Inflammatory macrophage treated with lipopolysaccharide for 4 hours (primary cell): ENCODE results near the gene CWC22.
"Not testable (repeated sequence)": the region's sequence is repeated elsewhere in the genome, so short reads cannot be mapped to it uniquely, and the experiment has no call there.

Experiments
- DNase-seq: peaks from one replicate; pipeline ENCODE4 v3.0.0-alpha.2; 2020

The CWC22 gene

DNA sequence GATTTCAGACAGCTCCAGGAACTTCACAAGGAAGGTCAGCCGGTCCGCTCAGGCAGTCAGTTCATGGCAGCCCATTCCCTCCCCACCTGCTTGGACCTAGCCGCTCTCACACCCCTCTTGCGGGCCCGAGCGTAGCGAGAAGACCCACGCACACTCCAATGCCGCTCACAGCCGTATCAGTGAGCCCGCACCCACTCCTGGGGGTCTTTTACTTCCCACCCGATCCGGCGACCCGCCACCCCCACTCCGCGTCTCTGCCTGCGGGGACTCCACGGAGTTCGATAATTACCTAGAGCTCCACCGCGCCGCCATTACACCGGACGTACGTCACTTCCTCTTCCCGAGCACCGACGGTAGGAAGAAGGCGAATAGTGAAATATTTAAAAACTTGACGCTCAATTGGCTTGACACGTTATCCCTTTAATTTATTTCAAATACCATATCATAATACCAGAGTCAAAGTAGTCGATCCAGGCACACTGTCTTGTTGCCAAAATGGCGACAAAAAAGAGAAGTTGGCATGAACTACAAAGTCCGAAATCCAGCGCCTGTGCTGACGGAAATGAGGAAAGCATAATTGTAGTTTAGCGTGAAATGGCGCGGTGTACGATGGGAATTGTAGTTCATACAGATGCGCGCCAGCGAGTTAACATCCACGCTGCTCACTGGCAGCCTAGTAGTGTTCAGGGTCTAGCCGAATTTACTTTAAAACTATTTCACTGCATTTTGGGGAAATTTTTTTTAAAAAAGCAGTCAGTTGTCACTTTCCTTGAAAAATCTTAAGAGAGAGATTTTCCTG is at the start of gene CWC22:
Gene CWC22 (minus strand): TSS at position 517 of the 799 bp plus-strand sequence. CDS start 13,956 bp downstream, outside the sequence.
- peak; percentile 93 for DNase-seq

DNA sequence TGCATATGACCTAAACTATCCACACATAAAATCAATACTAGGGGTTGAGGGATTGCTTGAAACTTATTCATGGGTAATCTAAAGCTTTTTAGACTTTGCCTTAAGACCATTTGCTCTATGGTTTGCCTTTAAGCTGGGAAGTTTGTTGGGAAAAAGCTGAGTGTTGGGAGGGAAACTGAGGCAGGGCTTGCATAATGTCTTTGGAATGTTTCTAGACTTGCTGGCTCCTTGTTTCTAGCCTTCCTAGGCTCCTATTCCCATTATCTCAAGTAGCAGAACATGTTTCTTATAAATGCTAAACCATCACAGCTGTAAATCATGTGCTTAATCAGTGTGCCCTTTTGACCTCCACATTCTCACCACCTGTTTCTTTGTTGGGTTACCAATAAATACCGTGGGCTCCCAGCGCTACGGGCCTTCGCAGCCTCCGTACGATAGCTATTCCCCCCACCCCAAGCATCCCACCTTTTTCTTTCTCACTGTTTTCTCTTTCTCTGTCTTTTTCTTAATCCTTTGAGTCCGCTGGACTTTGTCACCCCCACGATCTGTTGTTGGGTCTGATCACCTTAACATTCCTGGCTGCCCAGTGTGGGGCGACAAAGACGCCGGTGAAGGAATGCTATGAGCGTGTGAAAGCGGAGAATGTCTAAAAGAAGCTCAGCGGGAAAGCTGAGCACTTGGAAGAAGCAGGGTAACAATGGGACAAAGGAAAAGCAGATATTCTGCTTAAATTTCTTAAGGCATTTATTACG is 49.4 kb upstream of the CWC22 start:
- no peak for DNase-seq

DNA sequence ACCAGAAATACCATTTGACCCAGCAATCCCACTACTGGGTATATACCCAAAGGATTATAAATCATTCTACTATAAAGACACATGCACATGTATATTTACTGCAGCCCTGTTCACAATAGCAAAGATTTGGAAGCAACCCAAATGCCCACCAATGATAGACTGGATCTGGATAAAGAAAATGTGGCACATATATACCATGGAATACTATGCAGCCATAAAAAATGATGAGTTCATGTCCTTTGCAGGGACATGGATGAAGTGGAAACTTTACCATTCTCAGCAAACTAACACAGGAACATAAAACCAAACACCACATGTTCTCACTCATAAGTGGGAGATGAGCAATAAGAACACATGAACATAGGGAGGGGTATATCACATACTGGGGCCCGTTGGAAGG is 47.5 kb upstream of the CWC22 start:
- not testable (repeated sequence) for DNase-seq

DNA sequence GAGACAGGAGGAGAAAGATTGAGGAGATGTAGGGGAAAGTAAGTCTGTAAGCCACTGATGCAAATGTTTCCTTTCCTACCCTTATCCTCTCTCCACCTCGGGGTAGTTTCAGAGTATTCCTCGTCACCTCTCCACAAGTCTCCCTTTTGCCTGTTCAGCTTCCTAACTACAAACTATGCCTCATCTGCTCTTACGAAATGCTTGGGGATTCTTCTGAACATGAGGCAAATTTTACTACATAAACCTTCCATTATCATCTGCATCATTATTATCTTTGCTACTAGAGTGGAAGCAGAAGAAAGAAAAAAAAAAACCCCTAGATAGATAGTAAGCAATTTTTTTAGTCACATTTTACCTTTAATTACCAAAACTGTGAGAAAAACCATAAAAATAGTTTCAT is 43.1 kb upstream of the CWC22 start:
- DNase-seq: no peak

DNA sequence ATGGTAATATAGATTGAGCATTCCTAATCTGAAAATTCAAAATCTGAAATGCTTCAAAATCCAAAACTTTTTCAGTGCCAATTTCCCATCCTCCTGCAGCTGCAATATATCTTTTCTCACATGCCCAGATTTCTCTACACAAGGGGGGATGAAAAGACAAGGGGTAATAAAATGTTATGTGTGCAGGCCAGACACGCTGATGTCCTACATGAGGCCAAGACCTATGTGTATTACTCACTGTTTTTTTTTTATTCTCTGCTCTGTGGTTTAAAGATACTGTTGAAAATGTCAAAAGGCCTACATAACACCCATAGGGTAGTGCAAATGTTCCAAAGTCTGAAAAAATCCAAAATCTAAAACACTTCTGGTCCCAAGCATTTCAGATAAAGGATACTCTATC is 41.2 kb upstream of the CWC22 start:
- no peak for DNase-seq

DNA sequence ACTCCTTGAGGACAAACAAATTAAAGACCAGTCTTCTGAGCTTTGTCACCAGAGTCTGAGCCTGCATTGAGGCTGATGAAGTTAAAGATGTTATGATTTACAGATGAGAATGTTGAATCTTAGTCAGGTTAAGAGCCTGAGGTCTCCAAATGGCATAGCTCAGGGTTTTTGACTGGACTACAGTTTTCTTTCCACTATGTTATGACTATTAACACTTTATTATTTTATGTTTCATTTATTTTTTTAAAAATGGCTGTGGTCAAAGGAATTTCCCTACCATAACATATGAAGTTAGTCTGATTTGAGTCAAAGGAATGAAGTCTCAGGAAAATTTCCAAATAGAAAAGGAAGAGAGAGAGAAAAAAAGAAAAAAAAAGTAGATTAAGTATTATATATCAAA is 39.7 kb upstream of the CWC22 start:
- no peak for DNase-seq

DNA sequence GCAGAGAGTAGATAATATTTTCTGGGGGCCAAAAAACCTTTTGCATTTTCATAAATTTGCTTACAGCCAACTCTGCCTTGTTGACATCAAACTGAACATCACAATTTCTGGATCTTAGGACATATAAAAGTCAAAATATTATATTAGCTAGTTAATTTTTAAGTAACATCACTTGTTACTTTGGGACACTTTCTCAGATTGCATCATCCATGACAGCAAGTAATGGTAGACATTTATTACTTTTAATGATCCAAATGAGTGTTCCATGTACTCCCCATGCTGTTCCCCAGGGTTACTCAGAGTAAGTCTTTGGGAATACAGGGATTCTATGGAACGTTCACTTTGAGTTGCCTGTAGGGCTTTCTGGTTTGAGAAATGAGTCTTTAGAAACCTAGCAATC is 39.1 kb upstream of the CWC22 start:
- no peak for DNase-seq

DNA sequence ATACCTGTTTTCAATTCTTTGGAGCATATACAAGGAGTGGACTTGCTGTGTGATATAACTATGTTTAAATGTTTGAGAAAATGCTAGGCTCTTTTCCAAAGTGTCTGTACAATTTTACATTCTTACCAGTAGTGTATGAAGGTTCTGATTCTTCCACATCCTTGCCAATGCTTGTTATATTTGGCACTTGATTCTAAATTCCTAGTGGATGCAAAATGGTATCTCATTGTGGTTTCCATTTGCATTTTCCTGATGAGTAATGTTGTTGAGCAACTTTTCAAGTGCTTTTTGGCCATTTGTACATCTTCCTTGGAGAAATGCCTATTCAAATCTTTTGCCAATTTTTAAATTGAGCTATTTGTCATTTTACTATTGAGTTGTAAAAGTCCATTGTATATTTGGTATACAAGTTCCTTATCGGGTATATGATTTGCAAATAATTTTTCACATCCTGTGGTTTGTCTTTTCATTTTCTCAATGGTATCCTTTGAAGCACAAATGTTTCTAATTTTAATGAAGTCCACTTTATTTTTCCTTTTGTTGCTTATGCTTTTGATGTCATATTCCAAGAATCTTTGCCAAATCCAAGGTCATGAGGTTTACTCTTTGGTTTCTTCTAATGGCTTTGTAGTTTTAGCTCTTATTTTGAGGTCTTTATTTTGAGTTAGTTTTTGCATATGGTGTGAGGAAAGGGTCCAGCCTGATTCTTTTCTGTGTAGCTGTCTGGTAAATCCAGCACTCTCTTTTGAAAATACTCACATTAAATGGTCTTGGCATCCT is 33.2 kb upstream of the CWC22 start:
- no peak for DNase-seq

DNA sequence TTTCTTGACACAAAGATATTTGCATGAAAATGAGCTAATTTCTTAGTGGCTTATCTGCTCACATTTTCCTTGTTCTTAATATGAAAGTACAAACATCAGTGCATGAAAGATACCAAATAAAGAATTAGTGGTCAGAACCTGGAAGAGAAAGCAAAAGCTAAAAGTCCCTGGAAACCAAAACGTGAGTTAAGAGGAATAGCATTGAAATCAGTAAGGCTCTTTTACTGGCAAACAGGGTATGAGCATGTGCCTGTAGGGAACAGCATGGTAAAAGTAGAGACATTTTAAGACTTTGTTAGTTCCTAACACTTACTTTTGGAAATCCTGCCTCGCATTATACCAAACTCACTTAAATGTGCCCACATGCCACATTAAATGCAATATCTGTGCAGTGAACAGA is 31.9 kb upstream of the CWC22 start:
- DNase-seq: no peak

DNA sequence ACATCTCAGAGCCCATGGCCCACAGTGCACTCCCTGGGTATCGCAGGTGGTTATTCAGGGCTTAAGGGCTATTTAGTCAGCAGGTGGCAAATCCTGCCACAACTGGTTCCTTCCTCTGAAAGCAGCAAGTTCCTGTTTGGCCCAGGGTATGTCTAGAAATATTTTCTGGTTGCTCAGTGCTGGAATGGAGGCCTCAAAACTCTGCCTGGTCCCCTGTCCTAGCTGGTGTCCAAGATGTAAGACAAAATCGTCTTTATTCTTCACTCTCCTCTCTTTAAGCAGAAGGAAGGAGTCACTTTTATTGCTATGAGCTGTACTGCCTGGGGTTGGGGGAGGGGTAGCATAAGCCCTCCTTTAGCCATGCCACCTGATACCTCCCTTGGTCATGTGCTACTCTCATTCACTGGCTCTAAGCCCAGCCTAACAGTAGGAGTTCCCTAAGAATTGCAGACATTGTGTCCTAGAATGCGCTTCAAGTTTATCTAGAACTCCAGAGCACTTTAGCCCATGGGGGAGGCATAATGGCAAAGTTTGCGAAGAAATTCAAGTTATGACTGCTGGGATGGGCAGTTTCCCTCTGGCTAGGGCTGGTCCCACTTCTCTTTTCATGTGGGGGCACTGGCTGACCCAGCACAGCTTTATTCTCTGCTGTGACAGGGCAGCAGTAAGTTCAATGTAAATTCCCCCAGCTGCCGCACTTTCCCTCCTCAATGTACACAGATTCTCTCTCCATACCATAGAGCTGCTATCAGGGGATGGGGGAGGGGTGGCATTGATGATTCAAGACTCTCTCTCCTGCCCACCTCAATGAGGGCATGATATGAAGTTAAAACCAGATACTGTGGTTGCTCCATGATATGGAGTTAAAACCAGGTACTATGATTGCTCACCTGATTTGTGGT is 27.1 kb upstream of the CWC22 start:
- no peak for DNase-seq

DNA sequence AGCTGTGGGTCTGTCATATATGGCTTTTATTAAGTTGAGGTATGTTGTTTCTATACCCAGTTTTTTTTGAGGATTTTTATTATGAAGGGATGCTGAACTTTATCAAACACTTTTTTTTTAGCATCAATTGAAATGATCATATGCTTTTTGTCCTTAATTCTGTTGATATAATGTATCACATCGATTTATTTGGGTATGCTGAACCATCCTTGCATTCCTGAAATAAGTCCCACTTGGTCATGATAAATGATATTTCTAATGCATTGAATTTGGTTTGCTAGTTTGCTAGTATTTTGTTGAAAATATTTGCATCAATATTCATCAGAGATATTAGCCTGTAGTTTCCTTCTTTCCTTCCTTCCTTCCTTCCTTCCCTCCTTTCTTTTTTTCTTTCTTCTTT is 22.5 kb upstream of the CWC22 start:
- no peak for DNase-seq

DNA sequence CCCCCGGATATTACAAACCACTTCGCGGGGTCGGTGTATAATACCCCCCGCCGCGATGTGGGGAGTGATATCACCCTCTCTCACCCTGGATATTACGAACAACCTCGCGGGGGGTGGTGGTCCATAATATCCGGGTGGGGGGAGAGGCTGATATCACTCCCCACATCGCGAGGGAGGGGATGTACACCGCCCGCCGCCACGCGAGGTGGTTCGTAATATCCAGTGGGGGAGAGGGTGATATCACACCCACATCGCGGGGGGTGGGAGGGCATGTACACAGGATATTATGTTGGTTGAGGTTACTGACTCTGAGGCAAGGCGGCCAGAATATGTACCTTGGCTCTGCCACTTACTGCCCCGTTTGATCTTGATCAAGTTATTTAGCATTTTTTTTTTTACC is 14.8 kb upstream of the CWC22 start:
- DNase-seq: no peak

DNA sequence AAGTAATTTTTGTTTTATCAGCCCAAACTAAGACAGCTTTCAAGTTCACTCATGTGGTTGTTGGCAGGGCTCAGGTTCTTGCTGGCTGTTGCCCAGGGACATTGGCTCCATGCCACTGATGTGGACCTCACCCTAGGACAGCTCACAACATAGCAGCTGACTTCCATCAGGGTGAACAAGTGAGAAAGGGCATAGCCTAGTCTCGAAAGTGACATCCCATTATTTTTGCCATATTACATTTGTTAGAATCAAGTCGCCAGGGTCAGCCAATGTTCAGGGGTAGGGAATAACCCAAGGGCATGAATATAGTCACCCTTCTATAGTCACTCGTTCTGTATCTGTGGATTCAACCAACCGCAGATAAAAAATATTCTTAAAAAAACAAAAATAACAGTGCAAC is 10.7 kb upstream of the CWC22 start:
- no peak for DNase-seq

DNA sequence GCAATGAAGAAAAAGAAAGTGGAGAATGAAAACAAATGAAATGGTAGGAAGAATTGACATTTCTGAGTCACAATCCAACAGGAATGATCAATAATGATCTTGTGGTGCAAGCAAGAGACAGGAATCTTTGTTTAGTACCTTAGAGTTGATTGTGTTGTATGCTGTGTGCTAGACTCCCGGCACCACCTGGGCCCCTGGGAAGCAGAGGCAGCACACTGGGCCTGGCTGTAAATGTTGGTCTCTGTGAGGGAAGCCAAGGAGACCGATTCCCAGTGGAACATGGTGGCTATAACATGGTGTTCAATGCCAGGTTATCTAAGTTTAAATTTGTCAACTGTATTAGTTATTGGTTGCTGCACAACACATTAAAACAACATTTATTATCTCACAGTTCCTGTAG is 9.8 kb upstream of the CWC22 start:
- no peak for DNase-seq

DNA sequence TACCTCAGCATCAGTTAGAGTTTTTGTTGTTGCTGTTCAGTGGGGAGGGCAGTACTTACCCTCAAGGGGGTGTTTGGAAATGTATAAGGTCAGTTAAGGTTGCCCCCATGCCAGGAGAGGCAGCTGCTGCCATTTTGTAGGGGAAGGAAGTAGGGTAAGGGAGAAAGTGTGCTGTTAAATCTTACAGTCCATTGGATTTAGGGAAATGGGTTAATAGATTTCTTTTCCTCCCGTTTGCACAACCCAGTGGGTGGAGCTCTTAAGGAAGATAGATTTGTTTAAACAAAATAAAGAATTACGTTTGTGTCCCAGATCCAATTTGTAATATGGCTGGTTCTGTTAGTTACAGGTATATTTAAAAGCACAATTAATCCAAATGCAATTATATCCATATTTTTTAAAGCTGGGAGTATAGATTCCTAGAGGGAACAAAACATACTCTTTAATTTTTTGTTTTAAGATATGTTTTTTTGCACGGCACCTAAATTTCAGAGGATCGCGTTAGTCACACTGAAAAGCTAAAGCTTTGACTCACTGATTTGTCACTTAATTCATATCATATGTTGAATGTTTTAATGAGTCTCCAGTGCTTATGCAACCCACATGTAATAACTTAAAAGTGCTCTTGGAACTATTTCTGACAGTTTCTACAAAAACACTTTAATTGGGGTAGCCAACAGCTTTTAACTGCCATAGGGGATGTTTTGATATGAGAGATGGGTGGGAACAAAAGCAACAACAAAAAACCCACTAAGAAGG is 9.0 kb upstream of the CWC22 start:
- DNase-seq: no peak

DNA sequence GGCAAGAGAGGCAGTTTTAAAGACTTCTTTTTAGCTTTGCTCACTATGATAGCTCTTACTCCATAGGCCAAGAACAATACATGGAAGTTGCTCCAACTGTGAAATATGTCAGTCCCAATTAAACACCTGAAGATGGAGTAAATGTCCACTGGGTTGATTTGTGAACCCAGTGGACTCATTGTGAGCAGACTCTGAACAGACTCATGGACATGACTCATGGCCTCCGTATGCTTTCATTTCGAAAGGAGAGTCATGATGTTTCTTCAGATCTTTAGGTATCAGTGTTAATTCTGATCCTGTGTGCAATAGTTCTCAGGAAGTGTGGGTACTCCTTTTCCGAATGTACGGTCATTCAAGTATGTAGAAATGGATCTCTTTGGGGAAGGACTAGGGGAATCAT is 5.4 kb upstream of the CWC22 start:
- peak; percentile 7 for DNase-seq

DNA sequence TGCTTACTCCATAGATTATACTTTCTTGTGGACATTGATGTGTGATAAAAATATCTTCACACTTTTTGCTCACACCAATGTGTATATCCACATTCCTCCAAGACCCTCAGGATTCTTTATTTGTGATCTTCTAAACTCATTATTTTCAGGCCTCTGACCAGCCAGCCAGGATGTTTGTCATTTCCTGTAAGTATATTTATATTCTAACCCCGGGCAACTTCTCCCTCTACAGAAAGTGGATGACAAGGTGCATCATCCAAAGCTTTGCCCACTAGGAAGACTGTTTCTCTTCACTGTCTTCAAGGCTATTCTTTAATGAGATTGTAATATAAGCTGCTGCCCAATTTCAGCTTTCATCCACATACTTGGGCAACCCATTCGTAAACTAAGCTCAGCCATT is 3.6 kb upstream of the CWC22 start:
- no peak for DNase-seq

DNA sequence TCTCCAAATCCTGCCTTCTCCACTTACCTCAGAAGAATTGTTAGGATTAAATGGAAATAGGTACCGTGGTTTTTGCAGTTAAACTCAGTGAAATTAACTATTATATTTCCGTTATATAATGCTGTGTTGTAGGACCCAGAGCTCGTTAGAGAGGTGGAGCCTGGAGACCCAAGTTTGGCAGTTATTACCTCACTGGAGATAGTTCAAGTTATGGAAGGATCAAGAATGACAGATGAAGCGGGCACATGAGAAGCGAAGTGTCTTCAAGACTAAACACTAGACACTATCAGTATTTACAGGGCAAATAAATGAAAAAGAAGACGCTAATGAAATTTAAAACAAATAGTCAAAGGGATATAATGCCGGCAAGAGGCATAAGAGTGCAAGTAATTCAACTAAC is 866 bp downstream of the CWC22 start:
- DNase-seq: no peak

DNA sequence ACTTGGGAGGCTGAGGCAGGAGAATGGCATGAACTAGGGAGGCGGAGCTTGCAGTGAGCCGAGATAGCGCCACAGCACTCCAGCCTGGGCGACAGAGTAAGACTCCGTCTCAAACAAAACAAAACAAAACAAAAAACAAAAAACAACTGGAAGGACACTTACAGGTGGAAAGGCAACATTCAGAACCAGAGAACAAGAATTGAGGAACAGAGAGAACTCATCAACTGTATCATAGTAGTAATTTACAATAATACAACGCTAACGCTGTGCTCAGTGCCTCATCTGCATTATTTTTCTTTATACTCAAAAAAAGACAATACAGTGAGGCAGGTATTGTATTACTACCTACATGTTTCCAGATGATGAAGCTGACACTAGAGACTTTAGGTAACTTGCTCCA is 1.6 kb downstream of the CWC22 start:
- not testable (repeated sequence) for DNase-seq

DNA sequence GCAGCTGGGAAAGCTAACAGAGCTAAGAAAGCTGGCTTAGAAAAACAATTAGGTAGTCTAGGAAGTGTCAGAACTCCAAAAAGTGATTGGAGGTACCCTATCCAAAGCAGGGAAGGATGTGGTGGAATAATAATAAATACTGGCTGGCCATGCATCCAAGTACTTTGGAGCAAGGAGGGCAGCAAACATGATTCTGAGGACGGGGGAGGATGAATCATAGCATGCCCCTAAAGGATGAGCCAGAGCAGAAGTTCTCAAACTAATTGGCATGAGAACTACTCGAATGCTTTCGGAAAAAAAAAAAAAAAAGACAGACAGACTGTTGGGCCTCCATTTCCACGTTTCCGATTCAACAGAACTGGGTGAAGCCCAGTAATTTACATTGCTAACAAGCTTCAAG is 2.4 kb downstream of the CWC22 start:
- no peak for DNase-seq

DNA sequence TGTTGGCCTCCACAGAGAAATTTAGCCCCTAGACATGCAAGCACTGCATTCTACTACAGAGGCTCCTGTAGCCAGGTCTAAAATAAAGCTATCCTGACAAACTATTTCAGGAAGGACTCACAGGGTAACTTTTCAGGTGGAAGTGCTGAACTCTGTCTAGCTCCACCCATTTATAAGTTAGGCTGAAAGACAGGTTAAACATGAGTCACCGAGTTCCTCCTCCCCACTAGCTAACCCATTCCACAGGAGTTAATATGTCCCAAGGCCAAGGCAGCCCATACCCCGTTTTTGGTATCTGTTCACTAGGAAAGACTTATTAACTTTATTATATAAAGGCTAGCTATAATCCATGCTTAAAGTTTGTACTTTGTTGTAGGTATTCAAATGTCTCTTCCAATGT is 3.5 kb downstream of the CWC22 start:
- no peak for DNase-seq

DNA sequence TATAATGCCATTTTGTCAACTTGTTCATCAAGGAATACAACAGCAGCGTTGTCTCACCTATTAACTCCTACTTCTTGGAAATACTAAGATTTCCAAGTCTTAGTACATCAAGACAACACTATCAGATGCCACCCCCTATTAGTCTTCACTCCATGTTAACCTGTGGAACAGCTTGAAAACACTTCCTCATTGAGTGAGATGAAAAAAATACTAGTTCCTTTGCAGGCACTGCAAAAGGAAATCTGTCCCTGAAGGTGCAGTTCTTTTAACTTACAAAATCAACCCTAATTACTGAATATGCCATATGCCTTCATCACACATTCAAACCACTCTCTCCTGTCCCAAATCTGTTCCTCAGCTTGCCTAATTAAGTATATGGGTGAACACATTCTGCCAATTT is 4.0 kb downstream of the CWC22 start:
- no peak for DNase-seq
